Fibroblast of skin of left biceps (primary cell): ENCODE results near the gene PRKAG2.
"Not testable (repeated sequence)": the region's sequence is repeated elsewhere in the genome, so short reads cannot be mapped to it uniquely, and the experiment has no call there.

Experiments
- DNase-seq, 2 experiments: peaks; one replicate each; pipeline ENCODE4 v3.0.0-alpha.2; 2013; ENCODE audit warnings: low read depth in 2 of 2

PRKAG2 gene

GRCh38 chr7:151851145-151851751 is 25.7 kb downstream of the PRKAG2 start:
- DNase-seq: no peak

GRCh38 chr7:151850491-151851124 is 26.3 kb downstream of the PRKAG2 start:
- DNase-seq: no peak

DNA sequence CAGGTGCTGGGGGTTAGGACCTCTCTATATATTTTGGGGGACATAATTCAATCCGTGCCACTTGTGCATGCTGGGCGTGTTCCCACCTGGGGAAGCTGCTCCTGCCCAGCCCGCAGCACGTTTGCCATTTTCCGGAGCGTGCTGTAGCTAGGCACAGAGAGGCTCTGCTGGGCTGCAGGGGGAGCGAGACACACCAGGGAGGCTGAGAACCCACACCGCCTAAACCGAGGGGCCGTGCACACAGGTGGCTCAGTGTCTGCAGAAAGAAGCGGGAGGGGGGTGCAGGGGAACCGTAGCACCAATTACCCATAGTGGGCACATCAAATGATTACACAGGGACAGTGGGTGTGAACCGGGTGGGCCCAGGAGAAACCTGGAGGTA is 27.0 kb downstream of the PRKAG2 start:
- no peak for DNase-seq

- no peak for DNase-seq
These were observed 27.7 kb downstream of the PRKAG2 start for GRCh38 chr7:151849008-151849878.

DNA sequence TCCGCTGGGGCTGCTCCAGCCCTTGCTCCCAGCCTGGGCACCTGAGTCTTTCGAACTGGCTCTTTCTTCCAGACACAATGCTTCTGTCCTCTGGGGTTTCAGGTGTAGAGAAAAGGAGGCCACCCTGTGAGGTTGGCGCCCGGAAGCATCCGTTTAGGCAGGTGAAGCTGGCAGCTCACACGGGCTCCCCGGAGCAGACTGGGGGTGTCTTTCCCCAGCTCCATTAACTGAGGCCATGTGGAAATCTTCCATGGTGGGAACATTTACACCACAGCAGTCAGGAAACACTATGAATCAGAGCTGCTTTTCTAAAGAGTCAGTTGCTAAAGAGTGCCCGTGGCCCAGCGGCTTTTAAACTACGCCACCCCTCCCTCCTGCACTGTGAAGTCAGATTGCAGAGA is 29.2 kb downstream of the PRKAG2 start:
- no peak for DNase-seq

- DNase-seq: no peak
These were observed 29.8 kb downstream of the PRKAG2 start for GRCh38 chr7:151847136-151847535.

- no peak for DNase-seq
These were observed 31.3 kb downstream of the PRKAG2 start for GRCh38 chr7:151845412-151846205.

DNA sequence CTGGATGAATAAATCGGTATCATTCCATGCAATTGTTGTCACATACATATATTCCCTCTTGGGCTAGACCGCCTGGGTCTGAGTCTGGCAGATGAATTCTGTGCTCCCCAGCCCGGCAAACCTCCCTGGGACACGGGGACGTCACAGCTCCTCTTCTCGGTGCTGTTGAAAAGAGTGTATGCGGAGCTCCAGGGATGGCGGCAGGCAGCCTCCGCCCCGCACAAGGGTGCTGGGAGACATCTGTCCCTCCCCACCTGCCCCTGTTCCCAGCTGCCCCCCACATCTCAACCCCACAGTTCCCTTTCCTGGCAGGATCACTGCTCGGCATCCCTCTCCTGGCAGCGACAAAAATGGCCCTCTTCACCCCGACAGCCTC is 32.1 kb downstream of the PRKAG2 start:
- DNase-seq: no peak

GRCh38 chr7:151844071-151844824 is 32.7 kb downstream of the PRKAG2 start:
- DNase-seq: peak in 1 of 2 experiments; percentile 2

DNA sequence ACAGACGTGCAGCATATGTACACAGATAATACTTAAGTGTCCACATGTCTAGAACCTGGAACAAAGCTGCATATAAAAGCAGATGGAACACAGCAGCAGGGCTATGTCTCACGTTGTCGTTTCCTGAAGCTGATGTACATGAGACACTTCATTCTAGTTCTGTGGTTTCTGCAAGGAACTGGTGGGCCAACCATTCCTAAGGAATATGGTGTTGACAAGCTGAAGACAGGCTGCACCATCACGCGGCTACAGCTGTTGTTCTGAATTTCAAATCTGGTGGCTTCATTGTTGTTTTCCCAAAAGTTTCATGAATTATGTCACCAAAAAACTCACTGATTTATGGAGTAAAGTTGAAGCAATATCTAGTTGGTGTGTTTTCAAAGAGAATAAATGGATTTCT is 33.7 kb downstream of the PRKAG2 start:
- DNase-seq: peak; percentile 5 to 10

DNA sequence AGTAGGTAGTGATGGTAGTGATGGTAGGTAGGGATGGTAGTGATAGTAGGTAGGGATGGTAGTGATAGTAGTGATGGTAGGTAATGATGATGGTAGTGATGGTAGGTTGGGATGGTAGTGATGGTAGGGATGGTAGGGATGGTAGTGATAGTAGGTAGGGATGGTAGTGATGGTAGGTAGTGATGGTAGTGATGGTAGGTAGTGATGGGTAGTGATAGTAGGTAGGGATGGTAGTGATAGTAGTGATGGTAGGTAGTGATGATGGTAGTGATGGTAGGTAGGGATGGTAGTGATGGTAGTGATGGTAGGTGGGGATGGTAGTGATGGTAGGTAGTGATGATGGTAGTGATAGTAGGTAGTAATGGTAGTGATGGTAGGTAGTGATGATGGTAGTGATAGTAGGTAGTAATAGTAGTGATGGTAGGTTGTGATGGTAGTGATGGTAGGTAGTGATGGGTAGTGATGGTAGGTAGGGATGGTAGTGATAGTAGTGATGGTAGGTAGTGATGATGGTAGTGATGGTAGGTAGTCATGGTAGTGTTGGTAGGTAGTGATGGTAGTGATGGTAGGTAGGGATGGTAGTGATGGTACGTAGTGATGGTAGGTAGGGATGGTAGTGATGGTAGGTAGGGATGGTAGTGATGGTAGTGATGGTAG is 35.4 kb downstream of the PRKAG2 start:
- not testable (repeated sequence) for DNase-seq

DNA sequence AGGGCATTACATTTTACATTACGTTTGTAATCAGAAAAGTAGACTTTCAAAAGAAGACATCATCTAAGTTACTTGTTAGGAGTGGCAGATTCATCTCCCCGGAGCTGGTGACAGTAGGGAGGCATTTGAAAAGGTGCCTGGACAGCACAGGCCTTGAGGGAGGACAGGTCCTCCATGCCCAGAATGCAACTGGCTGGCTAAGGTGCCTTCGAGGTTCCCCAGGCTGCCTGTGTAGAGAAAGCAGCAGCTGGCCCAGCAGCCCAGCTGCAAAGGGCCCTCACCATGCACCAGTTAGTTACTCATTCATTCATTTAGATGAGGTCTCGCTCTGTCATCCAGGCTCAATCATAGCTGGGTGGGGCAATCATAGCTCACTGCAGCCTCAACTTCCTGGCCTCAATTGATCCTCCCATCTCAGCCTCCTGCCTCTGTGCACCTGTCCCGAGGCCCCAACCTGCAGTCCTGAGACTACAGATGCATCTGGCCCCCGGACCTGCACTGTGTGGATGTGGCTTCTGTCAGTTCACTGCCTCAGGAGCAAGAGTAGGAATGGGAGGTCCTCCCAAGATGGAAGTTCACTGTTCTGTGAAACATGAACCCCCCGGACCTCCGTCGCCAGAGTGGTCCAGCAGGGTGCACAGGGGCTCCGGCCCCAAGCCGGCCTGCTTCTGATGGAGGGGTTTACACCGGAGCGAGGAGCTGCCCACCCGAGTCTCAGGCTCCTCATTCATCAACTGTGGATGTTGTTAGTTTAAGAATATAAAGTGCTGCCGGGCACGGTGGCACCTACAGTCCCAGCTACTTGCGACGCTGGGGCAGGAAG is 36.6 kb downstream of the PRKAG2 start:
- no peak for DNase-seq

DNA sequence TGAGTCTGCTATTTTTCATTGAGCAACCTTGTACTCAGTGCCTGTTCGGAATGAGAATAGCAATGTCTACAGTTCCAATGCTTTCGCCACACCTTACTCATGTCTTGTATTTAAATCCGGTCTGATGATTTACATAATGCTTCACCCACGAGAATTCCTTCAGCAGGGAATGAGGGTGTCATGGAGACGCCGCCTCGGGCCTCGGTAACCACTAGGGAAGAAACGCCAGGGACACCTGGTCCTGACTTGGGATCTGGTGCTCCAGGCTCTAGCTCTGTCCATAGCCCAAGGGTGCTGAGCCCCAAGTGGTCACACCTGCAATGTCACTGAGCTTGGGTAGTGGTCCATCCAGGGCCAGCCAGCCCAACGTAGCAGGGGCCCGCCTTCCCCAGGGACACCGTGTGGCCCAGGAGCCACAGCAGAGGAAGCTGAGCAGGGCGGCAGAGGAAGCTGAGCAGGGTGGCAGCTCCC is 37.4 kb downstream of the PRKAG2 start:
- DNase-seq: no peak

GRCh38 chr7:151838861-151839381 is 38.0 kb downstream of the PRKAG2 start:
- no peak for DNase-seq

GRCh38 chr7:151838072-151838471 is 38.8 kb downstream of the PRKAG2 start:
- no peak for DNase-seq

- DNase-seq: no peak
These were observed 39.5 kb downstream of the PRKAG2 start for GRCh38 chr7:151837285-151838042.

DNA sequence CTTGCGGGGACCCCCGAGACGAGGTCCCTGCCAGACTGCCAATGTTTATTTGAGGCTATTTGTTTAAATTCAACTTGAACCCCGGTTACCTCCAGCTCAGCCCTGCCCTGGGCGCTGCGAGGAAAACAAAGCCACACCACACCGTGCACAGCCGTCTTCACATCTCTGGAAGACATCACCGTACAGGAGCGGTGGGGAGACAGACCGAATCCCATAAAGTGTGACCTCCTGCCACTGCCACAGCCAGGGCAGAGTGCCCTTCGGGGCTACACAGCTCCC is 40.0 kb downstream of the PRKAG2 start:
- no peak for DNase-seq

DNA sequence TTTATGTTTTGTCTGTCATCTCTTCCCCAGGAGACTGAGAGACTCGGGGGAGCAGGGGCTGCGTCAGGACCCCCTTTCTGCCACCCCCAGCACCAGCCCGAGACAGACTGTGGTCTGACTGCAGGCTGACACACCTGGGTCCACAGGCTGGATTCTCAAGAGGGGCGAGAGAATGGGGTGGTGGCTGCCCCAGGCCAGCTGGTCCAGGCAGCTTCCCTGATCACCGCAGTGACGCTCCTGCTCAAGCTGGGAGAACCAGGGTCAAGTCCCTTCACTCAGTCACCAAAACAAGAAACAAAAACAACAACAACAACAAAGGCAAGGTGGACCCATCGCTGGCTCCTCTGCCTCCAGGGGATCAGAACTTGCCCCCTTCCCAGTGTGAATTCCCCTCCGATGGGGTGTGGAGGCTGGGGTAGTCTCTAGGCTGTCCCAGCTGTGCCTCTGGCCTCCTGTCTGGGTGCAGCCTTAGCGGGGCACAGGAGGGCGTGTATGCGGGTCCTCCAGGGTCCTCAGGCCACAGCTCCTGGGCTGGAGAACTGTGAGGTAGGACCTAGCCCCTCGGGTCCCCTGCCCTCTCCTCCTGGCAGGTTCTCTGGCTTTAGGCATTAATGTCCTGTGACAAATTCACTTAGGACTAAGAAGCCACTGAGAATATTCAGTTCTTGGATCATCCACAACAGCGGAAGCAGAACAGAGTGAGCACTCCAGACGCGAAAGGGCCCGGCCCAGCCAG is 40.6 kb downstream of the PRKAG2 start:
- no peak for DNase-seq
